ENCODE results near the gene WSB2.

WSB2 gene

DNA sequence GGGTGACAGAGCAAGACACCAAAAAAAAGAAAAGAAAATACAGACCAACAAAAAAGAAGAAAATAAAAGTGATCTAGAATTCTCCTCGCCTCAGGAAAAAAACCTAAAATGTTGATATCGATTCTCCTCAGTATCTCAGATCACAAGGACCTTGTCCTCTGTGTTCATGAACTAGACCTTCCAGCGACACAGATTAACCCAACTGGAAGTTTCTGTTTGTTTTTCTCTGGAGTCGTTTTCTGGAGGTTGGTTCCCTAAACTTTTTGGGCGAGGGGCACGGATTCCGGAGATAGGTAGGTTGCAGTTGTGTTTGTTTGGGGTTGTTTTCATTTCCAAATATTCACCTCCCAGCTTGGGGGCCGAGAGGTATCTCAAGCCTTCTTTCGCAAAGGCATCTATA, 45.0 kb downstream of the WSB2 start:
- no peak for TF ChIP-seq SIN3A (IDR thresholded peaks at IDR 0.05; ENCODE audit: borderline replicate concordance, insufficient read depth, low read length)
- no peak for TF ChIP-seq POLR2AphosphoS5 (IDR thresholded peaks at IDR 0.05; ENCODE audit: low read depth, low read length)
- TF ChIP-seq TAF1 (IDR thresholded peaks at IDR 0.05; ENCODE audit: borderline replicate concordance, insufficient read depth, low read length) = no peak
- TF ChIP-seq FOXP2 (optimal IDR thresholded peaks at IDR 0.05; ENCODE audit: borderline replicate concordance, extremely low read depth, extremely low read length, insufficient read depth) = no peak
- TF ChIP-seq, protein P1, sequence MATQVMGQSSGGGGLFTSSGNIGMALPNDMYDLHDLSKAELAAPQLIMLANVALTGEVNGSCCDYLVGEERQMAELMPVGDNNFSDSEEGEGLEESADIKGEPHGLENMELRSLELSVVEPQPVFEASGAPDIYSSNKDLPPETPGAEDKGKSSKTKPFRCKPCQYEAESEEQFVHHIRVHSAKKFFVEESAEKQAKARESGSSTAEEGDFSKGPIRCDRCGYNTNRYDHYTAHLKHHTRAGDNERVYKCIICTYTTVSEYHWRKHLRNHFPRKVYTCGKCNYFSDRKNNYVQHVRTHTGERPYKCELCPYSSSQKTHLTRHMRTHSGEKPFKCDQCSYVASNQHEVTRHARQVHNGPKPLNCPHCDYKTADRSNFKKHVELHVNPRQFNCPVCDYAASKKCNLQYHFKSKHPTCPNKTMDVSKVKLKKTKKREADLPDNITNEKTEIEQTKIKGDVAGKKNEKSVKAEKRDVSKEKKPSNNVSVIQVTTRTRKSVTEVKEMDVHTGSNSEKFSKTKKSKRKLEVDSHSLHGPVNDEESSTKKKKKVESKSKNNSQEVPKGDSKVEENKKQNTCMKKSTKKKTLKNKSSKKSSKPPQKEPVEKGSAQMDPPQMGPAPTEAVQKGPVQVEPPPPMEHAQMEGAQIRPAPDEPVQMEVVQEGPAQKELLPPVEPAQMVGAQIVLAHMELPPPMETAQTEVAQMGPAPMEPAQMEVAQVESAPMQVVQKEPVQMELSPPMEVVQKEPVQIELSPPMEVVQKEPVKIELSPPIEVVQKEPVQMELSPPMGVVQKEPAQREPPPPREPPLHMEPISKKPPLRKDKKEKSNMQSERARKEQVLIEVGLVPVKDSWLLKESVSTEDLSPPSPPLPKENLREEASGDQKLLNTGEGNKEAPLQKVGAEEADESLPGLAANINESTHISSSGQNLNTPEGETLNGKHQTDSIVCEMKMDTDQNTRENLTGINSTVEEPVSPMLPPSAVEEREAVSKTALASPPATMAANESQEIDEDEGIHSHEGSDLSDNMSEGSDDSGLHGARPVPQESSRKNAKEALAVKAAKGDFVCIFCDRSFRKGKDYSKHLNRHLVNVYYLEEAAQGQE (IDR thresholded peaks at IDR 0.05; ENCODE audit: insufficient read depth in 1 of 2, low read depth in 2 of 2, low read length in 2 of 2) = no peak

DNA sequence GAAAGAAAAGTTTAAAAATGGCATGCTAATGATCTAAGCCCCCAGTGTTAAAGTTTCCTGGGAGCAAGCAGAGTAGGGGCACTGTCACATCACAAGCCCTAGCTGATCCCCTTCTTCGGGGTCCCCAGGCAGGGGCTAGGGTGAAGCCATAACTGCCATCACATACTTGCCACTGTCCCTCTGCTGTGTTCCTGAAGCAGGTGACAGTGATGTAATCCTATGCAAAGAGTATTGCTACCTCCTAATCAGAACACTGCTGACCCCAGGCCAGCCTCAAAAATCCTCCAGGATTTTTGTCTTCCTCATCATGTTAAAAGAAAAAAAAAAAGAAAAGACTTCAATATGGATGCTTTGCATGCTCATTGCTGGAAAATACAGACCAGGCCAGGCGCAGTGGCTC, 45.7 kb downstream of the WSB2 start:
- TF ChIP-seq FOXP2 (optimal IDR thresholded peaks at IDR 0.05; ENCODE audit: borderline replicate concordance, extremely low read depth, extremely low read length, insufficient read depth) (no peak), POLR2AphosphoS5 (IDR thresholded peaks at IDR 0.05; ENCODE audit: low read depth, low read length) (no peak), TAF1 (IDR thresholded peaks at IDR 0.05; ENCODE audit: borderline replicate concordance, insufficient read depth, low read length) (no peak), SIN3A (IDR thresholded peaks at IDR 0.05; ENCODE audit: borderline replicate concordance, insufficient read depth, low read length) (no peak)
- TF ChIP-seq, protein P1 (IDR thresholded peaks at IDR 0.05; ENCODE audit: insufficient read depth in 1 of 2, low read depth in 2 of 2, low read length in 2 of 2) = no peak

DNA sequence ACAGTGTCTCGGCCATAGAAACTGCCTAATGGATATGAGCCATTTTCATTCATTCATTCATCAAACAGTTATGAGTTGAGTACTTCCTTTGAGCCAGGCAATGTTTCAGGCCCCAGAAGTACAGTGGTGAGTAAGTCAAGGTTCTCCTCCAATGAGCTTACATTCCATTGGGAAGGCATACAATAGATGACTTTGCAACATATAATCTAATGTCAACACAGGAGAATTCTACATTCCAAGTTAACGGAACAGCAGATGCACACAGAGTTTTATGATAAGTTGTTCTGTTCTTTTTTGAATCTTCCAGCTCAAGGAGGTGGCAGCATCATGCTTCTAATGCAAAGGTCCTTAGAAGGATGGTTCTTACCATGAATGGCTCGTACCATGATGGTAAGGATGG, 47.7 kb downstream of the WSB2 start:
- no peak for TF ChIP-seq FOXP2 (optimal IDR thresholded peaks at IDR 0.05; ENCODE audit: borderline replicate concordance, extremely low read depth, extremely low read length, insufficient read depth)
- TF ChIP-seq, protein P1 (IDR thresholded peaks at IDR 0.05; ENCODE audit: insufficient read depth in 1 of 2, low read depth in 2 of 2, low read length in 2 of 2) = no peak
- TF ChIP-seq POLR2AphosphoS5 (IDR thresholded peaks at IDR 0.05; ENCODE audit: low read depth, low read length) = no peak

GRCh38 chr12:118011961-118012360, 49.0 kb downstream of the WSB2 start:
- TF ChIP-seq TAF1 (IDR thresholded peaks at IDR 0.05; ENCODE audit: borderline replicate concordance, insufficient read depth, low read length) (no peak), FOXP2 (optimal IDR thresholded peaks at IDR 0.05; ENCODE audit: borderline replicate concordance, extremely low read depth, extremely low read length, insufficient read depth) (no peak), SIN3A (IDR thresholded peaks at IDR 0.05; ENCODE audit: borderline replicate concordance, insufficient read depth, low read length) (no peak), POLR2AphosphoS5 (IDR thresholded peaks at IDR 0.05; ENCODE audit: low read depth, low read length) (no peak)
- TF ChIP-seq, protein P1 (IDR thresholded peaks at IDR 0.05; ENCODE audit: insufficient read depth in 1 of 2, low read depth in 2 of 2, low read length in 2 of 2) = no peak

DNA sequence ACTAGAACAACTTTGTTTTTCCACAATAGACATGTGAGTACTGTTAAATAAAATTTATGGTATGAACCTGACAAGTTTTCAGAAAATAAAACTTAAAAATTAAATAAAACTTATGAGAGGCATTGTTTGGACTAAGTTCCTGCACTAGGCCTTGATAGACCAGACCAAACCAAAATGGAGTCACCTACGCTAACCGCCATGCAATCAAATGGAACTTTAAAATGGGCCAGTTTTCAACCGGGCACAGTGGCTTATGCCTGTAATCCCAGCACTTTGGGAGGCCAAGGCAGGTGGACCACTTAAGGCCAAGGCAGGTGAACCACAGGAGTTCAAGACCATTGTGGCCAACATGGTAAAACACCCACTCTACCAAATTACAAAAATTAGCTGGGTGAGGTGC, 49.6 kb downstream of the WSB2 start:
- no peak for TF ChIP-seq FOXP2 (optimal IDR thresholded peaks at IDR 0.05; ENCODE audit: borderline replicate concordance, extremely low read depth, extremely low read length, insufficient read depth)
- no peak for TF ChIP-seq TAF1 (IDR thresholded peaks at IDR 0.05; ENCODE audit: borderline replicate concordance, insufficient read depth, low read length)
- no peak for TF ChIP-seq SIN3A (IDR thresholded peaks at IDR 0.05; ENCODE audit: borderline replicate concordance, insufficient read depth, low read length)
- TF ChIP-seq POLR2AphosphoS5 (IDR thresholded peaks at IDR 0.05; ENCODE audit: low read depth, low read length) = no peak
- TF ChIP-seq, protein P1 (IDR thresholded peaks at IDR 0.05; ENCODE audit: insufficient read depth in 1 of 2, low read depth in 2 of 2, low read length in 2 of 2) = no peak
